Memory B cell (primary cell): ENCODE data around the gene SHLD2.

Source experiments
- ATAC-seq: fragments of 150-1000 bp; cut with Tn5 transposase; 2 replicates; pipeline ENCODE4 v1.10.0; 2021; ENCODE audit warnings: low read depth, mild to moderate bottlenecking, moderate library complexity
- DNase-seq, 2 donors: peaks; one replicate each; pipeline ENCODE4 v3.0.0; 2022; ENCODE audit warnings: low spot score in 2 of 2
- H3K27ac Mint-ChIP-seq: one replicate; pipeline ENCODE4 v1.8.0; 2022; ENCODE audit warnings: mild to moderate bottlenecking, moderate library complexity, mixed read lengths
- H3K27me3 Mint-ChIP-seq: one replicate; pipeline ENCODE4 v1.8.0; 2022; ENCODE audit warnings: mixed read lengths
- H3K36me3 Mint-ChIP-seq: one replicate; pipeline ENCODE4 v1.8.0; 2022; ENCODE audit warnings: mild to moderate bottlenecking, mixed read lengths
- H3K4me1 Mint-ChIP-seq: one replicate; pipeline ENCODE4 v1.8.0; 2022; ENCODE audit warnings: mixed read lengths
- H3K4me3 Mint-ChIP-seq: one replicate; pipeline ENCODE4 v1.8.0; 2022; ENCODE audit warnings: mild to moderate bottlenecking, moderate library complexity, mixed read lengths
- H3K9me3 Mint-ChIP-seq: one replicate; pipeline ENCODE4 v1.8.0; 2022; ENCODE audit warnings: mixed read lengths

Gene SHLD2

GRCh38 chr10:87094373-87095235 lies at the start of gene SHLD2, which contains the start of gene GLUD1:
Gene SHLD2 (plus strand): TSS chr10:87095206. CDS start chr10:87151355, 56,149 bp downstream.
Gene GLUD1 (minus strand): TSS chr10:87094843. CDS start chr10:87094769, 74 bp downstream.
- ATAC-seq = peak; percentile 60
- Mint-ChIP-seq H3K36me3 (peaks cover 3% of the 10 kb centered on the region), H3K27ac (peak within 1 kb of the TSS; percentile 85), H3K27me3 (no peaks in the 10 kb centered on the region), H3K4me1 (peaks cover 29% of the 10 kb centered on the region), H3K9me3 (no peaks in the 10 kb centered on the region), H3K4me3 (peak within 1 kb of the TSS; percentile 91)
- DNase-seq = peak; percentile 76 to 82

GRCh38 chr10:87045434-87045938 lies 49.5 kb upstream of the SHLD2 start:
- Mint-ChIP-seq H3K4me3 (no peak overlapping the region), H3K4me1 (no peaks in the 10 kb centered on the region), H3K27me3 (no peaks in the 10 kb centered on the region), H3K9me3 (no peaks in the 10 kb centered on the region), H3K36me3 (peaks cover 24% of the 10 kb centered on the region), H3K27ac (no peak overlapping the region)
- ATAC-seq (no peak), DNase-seq (no peak)

GRCh38 chr10:87053111-87053510 lies 41.9 kb upstream of the SHLD2 start:
- peaks cover 17% of the 10 kb centered on the region for H3K36me3 Mint-ChIP-seq
- ATAC-seq (no peak), DNase-seq (no peak)
- H3K4me3 Mint-ChIP-seq = no peak overlapping the region
- H3K27me3 Mint-ChIP-seq = no peaks in the 10 kb centered on the region
- no peak overlapping the region for H3K27ac Mint-ChIP-seq
- H3K4me1 Mint-ChIP-seq = no peaks in the 10 kb centered on the region
- no peaks in the 10 kb centered on the region for H3K9me3 Mint-ChIP-seq

- H3K27me3 Mint-ChIP-seq = no peaks in the 10 kb centered on the region
- H3K4me1 Mint-ChIP-seq = no peaks in the 10 kb centered on the region
- peaks cover 19% of the 10 kb centered on the region for H3K36me3 Mint-ChIP-seq
- no peak for ATAC-seq
- no peak overlapping the region for H3K4me3 Mint-ChIP-seq
- H3K9me3 Mint-ChIP-seq = no peaks in the 10 kb centered on the region
- H3K27ac Mint-ChIP-seq = no peak overlapping the region
- no peak for DNase-seq
Measured at GRCh38 chr10:87053577-87054181, 41.3 kb upstream of the SHLD2 start.

- Mint-ChIP-seq H3K9me3 (no peaks in the 10 kb centered on the region), H3K27ac (no peak overlapping the region), H3K4me1 (no peaks in the 10 kb centered on the region), H3K4me3 (no peak overlapping the region), H3K27me3 (no peaks in the 10 kb centered on the region), H3K36me3 (peaks cover 18% of the 10 kb centered on the region)
- no peak for ATAC-seq
- no peak for DNase-seq
Measured at GRCh38 chr10:87054373-87055295, 40.4 kb upstream of the SHLD2 start.

- no peak for ATAC-seq
Measured at GRCh38 chr10:87058171-87058570, 36.8 kb upstream of the SHLD2 start.

GRCh38 chr10:87059401-87059800 lies 35.6 kb upstream of the SHLD2 start:
- Mint-ChIP-seq H3K4me1 (no peaks in the 10 kb centered on the region), H3K27me3 (no peaks in the 10 kb centered on the region), H3K27ac (peak overlapping the region; percentile 48), H3K9me3 (no peaks in the 10 kb centered on the region), H3K4me3 (no peak overlapping the region), H3K36me3 (peaks cover 26% of the 10 kb centered on the region)
- DNase-seq = no peak
- no peak for ATAC-seq

More at GRCh38 chr10:87058171-87058570, 36.8 kb upstream of the SHLD2 start:
- no peak for DNase-seq
- no peak overlapping the region for H3K27ac Mint-ChIP-seq
- H3K36me3 Mint-ChIP-seq = peaks cover 20% of the 10 kb centered on the region
- H3K4me3 Mint-ChIP-seq = no peak overlapping the region
- no peaks in the 10 kb centered on the region for H3K27me3 Mint-ChIP-seq
- H3K4me1 Mint-ChIP-seq = no peaks in the 10 kb centered on the region
- no peaks in the 10 kb centered on the region for H3K9me3 Mint-ChIP-seq

- ATAC-seq (no peak), DNase-seq (no peak)
- no peaks in the 10 kb centered on the region for H3K27me3 Mint-ChIP-seq
- no peaks in the 10 kb centered on the region for H3K4me1 Mint-ChIP-seq
- no peak overlapping the region for H3K4me3 Mint-ChIP-seq
- H3K27ac Mint-ChIP-seq = no peak overlapping the region
- no peaks in the 10 kb centered on the region for H3K9me3 Mint-ChIP-seq
- peaks cover 31% of the 10 kb centered on the region for H3K36me3 Mint-ChIP-seq
Measured at GRCh38 chr10:87060280-87060928, 34.6 kb upstream of the SHLD2 start.

- Mint-ChIP-seq H3K4me1 (no peaks in the 10 kb centered on the region), H3K9me3 (no peaks in the 10 kb centered on the region), H3K36me3 (peaks cover 41% of the 10 kb centered on the region), H3K27ac (no peak overlapping the region), H3K4me3 (no peak overlapping the region), H3K27me3 (no peaks in the 10 kb centered on the region)
- DNase-seq = no peak
- ATAC-seq = no peak
Measured at GRCh38 chr10:87064651-87065050, 30.4 kb upstream of the SHLD2 start.

GRCh38 chr10:87066178-87066577 lies 28.8 kb upstream of the SHLD2 start:
- Mint-ChIP-seq H3K9me3 (no peaks in the 10 kb centered on the region), H3K4me1 (no peaks in the 10 kb centered on the region), H3K27ac (no peak overlapping the region), H3K4me3 (no peak overlapping the region), H3K36me3 (peaks cover 33% of the 10 kb centered on the region), H3K27me3 (no peaks in the 10 kb centered on the region)
- ATAC-seq = no peak
- DNase-seq = no peak

GRCh38 chr10:87066865-87067264 lies 28.1 kb upstream of the SHLD2 start:
- Mint-ChIP-seq H3K4me1 (no peaks in the 10 kb centered on the region), H3K36me3 (peaks cover 39% of the 10 kb centered on the region), H3K27ac (no peak overlapping the region), H3K27me3 (no peaks in the 10 kb centered on the region), H3K9me3 (no peaks in the 10 kb centered on the region), H3K4me3 (no peak overlapping the region)
- ATAC-seq = no peak
- DNase-seq = no peak

- H3K27me3 Mint-ChIP-seq = no peaks in the 10 kb centered on the region
- no peak overlapping the region for H3K4me3 Mint-ChIP-seq
- H3K36me3 Mint-ChIP-seq = peaks cover 40% of the 10 kb centered on the region
- no peak overlapping the region for H3K27ac Mint-ChIP-seq
- DNase-seq (no peak), ATAC-seq (no peak)
- H3K9me3 Mint-ChIP-seq = no peaks in the 10 kb centered on the region
- no peaks in the 10 kb centered on the region for H3K4me1 Mint-ChIP-seq
Measured at GRCh38 chr10:87068281-87068680, 26.7 kb upstream of the SHLD2 start.

GRCh38 chr10:87072449-87072848 lies 22.6 kb upstream of the SHLD2 start:
- no peaks in the 10 kb centered on the region for H3K9me3 Mint-ChIP-seq
- no peaks in the 10 kb centered on the region for H3K27me3 Mint-ChIP-seq
- no peaks in the 10 kb centered on the region for H3K4me1 Mint-ChIP-seq
- DNase-seq = no peak
- ATAC-seq = no peak
- no peak overlapping the region for H3K4me3 Mint-ChIP-seq
- H3K36me3 Mint-ChIP-seq = peaks cover 13% of the 10 kb centered on the region
- H3K27ac Mint-ChIP-seq = no peak overlapping the region
